K562 (cell line): ENCODE data around the gene COG7. TPM values are rescaled to one million over a fixed set of nuclear protein-coding genes. Genes with fewer than 3 reads are reported as not detected.

Experiments
- ATAC-seq: fragments of 200-7000 bp; cut with Tn5 transposase; 3 replicates; pipeline ENCODE4 v1.9.1; 2020; ENCODE audit warnings: moderate library complexity
- BruUV-seq: library from RNA; stranded (reverse); fragments of 400-500 nt; replicated peaks from 2 replicates; lab custom pipeline; 2021; lab: Mats Ljungman, UMichigan
- CTCF ChIA-PET: fragments of 300-600 bp; formaldehyde crosslinking; extraction: SDS; loops from one replicate; lab custom pipeline; 2021; ENCODE audit warnings: low intra/inter-chr PET ratio; lab: Yijun Ruan, JAX
- POLR2A ChIA-PET: fragments of 300-600, 350-650 bp; sonication (Branson Sonifier 250); formaldehyde crosslinking; extraction: SDS; loops from one replicate; lab custom pipeline; 2021; ENCODE audit warnings: antibody characterized with exemption, inconsistent platforms; lab: Yijun Ruan, JAX
- DNase-seq, 4 experiments: peaks; one replicate each; pipeline versions ENCODE4 v3.0.0 to v3.0.0-alpha.2; 2011 to 2018; ENCODE audit warnings: low spot score in 3 of 4, mixed read lengths in 3 of 4; ENCODE audit errors: extremely low read depth in 1 of 4
- FAIRE-seq: peaks from 2 replicates; lab custom pipeline; 2011; peaks lifted over from hg19 to GRCh38; lab: Jason Lieb, UNC
- H2AFZ ChIP-seq: 2 replicates; pipeline ENCODE4 v1.6.0; 2011; ENCODE audit warnings: low read depth, low read length, control low read depth, inconsistent platforms
- H3K27ac ChIP-seq: fragments of 200-600 bp; 3 replicates; pipeline ENCODE4 v1.8.0; 2011; ENCODE audit warnings: low read depth, mild to moderate bottlenecking, control low read depth, inconsistent platforms, low read length, moderate library complexity, mixed read lengths; ENCODE audit errors: extremely low read depth
- H3K27me3 ChIP-seq, 2 experiments: fragments of 300-600 bp in 1 of 2; 2 replicates in 1 of 2; 3 replicates in 1 of 2; pipeline versions ENCODE4 v1.6.0 to v1.8.0; 2011; ENCODE audit warnings: inconsistent platforms in 2 of 2, low read length in 2 of 2, mild to moderate bottlenecking in 1 of 2, mixed read lengths in 1 of 2, moderate library complexity in 1 of 2; ENCODE audit not compliant: control insufficient read depth in 2 of 2, insufficient read depth in 2 of 2
- H3K36me3 ChIP-seq: fragments of 300-600 bp; 3 replicates; pipeline ENCODE4 v1.8.0; 2011; ENCODE audit warnings: mild to moderate bottlenecking, low read length, inconsistent platforms; ENCODE audit not compliant: control insufficient read depth, insufficient read depth
- H3K4me1 ChIP-seq, 2 experiments: fragments of 200-600 bp in 1 of 2; replicated peaks in 1 of 2; 2 replicates in 1 of 2; 3 replicates in 1 of 2; pipeline versions ENCODE4 v1.5.1 to v1.8.0; 2011; ENCODE audit warnings: inconsistent platforms in 2 of 2, low read length in 2 of 2, mild to moderate bottlenecking in 1 of 2, mixed read lengths in 1 of 2, moderate library complexity in 1 of 2; ENCODE audit not compliant: control insufficient read depth in 2 of 2, insufficient read depth in 2 of 2
- H3K4me2 ChIP-seq: 2 replicates; pipeline ENCODE4 v1.6.1; 2011; ENCODE audit warnings: low read length, control low read depth, inconsistent platforms, mixed read lengths; ENCODE audit not compliant: insufficient read depth
- H3K4me3 ChIP-seq: fragments of 200-600 bp; sonication (generic), shearing (Covaris generic); 2 replicates; pipeline ENCODE4 v1.5.1; 2016; ENCODE audit warnings: control low read depth, inconsistent platforms
- H3K79me2 ChIP-seq: fragments of 200-600 bp; 3 replicates; pipeline ENCODE4 v1.8.0; 2011; ENCODE audit warnings: low read length, inconsistent platforms; ENCODE audit not compliant: control insufficient read depth, insufficient read depth
- H3K9ac ChIP-seq, 2 experiments: 2 replicates each; pipeline versions ENCODE4 v1.6.0 to v1.6.1; 2011; ENCODE audit warnings: low read depth in 2 of 2, low read length in 2 of 2, control low read depth in 1 of 2, inconsistent platforms in 1 of 2, mild to moderate bottlenecking in 1 of 2, mixed read lengths in 1 of 2; ENCODE audit not compliant: insufficient read depth in 1 of 2
- H3K9me1 ChIP-seq: one replicate; pipeline ENCODE4 v1.6.0; 2011; ENCODE audit warnings: inconsistent platforms, mild to moderate bottlenecking, low read length, moderate library complexity; ENCODE audit not compliant: control insufficient read depth, insufficient read depth
- H3K9me3 ChIP-seq: replicated peaks from 2 replicates; pipeline ENCODE4 v1.5.1; 2011; ENCODE audit warnings: low read depth, low read length, inconsistent platforms; ENCODE audit not compliant: control insufficient read depth, insufficient read depth
- H4K20me1 ChIP-seq: replicated peaks from 2 replicates; pipeline ENCODE4 v1.6.1; 2011; ENCODE audit warnings: low read length, inconsistent platforms, mixed read lengths; ENCODE audit not compliant: control insufficient read depth, insufficient read depth
- ADNP ChIP-seq: fragments of 200-800 bp; sonication (Bioruptor generic); IDR thresholded peaks from 2 replicates; pipeline ENCODE4 v1.6.1; 2016; ENCODE audit warnings: missing genetic modification characterization, missing compliant biosample characterization
- CAMTA2 ChIP-seq: fragments of 250-450 bp; sonication (Bioruptor Pico); conservative IDR thresholded peaks from 2 replicates; pipeline ENCODE4 v1.5.1; 2022
- ELF4 ChIP-seq: fragments of 450-650 bp; formaldehyde crosslinking; IDR thresholded peaks from 2 replicates; pipeline ENCODE4 v1.4.0; 2022; ENCODE audit warnings: missing genetic modification characterization
- FOXA3 ChIP-seq, 2 experiments: fragments of 450-650 bp in 1 of 2; sonication (generic) in 1 of 2; formaldehyde crosslinking; IDR thresholded peaks in 1 of 2; conservative IDR thresholded peaks in 1 of 2; 2 replicates each; pipeline versions ENCODE4 v1.4.0 to v1.8.0; 2020 to 2022; ENCODE audit warnings: mild to moderate bottlenecking in 2 of 2, missing genetic modification reagents in 1 of 2
- GATAD2A ChIP-seq: fragments of 450-650 bp; IDR thresholded peaks from 2 replicates; pipeline ENCODE4 v1.6.1; 2017
- MYNN ChIP-seq, 2 experiments: sonication (generic); formaldehyde crosslinking in 1 of 2; IDR thresholded peaks; 2 replicates each; pipeline versions ENCODE4 v1.5.0 to v1.6.1; 2016 to 2020; ENCODE audit warnings: antibody characterized with exemption in 1 of 2, missing genetic modification reagents in 1 of 2
- POU5F1 ChIP-seq: fragments of 150-350 bp; IDR thresholded peaks from 2 replicates; pipeline ENCODE4 v1.6.1; 2014; ENCODE audit warnings: borderline replicate concordance, low read length, low read depth, mild to moderate bottlenecking; ENCODE audit not compliant: partially characterized antibody
- SMAD1 ChIP-seq: fragments of 150-350 bp; IDR thresholded peaks from 2 replicates; pipeline ENCODE4 v1.6.1; 2014; ENCODE audit warnings: low read length, low read depth; ENCODE audit not compliant: partially characterized antibody
- ZBED1 ChIP-seq: IDR thresholded peaks from 2 replicates; pipeline ENCODE4 v1.6.1; 2014
- ZNF778 ChIP-seq: fragments of 450-650 bp; formaldehyde crosslinking; IDR thresholded peaks from 2 replicates; pipeline ENCODE4 v1.4.0; 2020; ENCODE audit warnings: mild to moderate bottlenecking, moderate library complexity
- WGBS: fragments of 100-300 bp; shearing (Covaris generic); methylation state at CpG from one replicate; pipeline ENCODE4 v1.1.6; 2016; ENCODE audit warnings: low coverage, mixed read lengths; ENCODE audit not compliant: insufficient coverage; ENCODE audit errors: missing lambda C conversion rate; 5-methylcytosine and 5-hydroxymethylcytosine counted together
- in situ Hi-C: fragments of 300-500 bp; cut with MboI; formaldehyde crosslinking; loops from 4 replicates; pipeline ENCODE4 v1.15.0; 2018; ENCODE audit warnings: inconsistent platforms, mixed read lengths
- intact Hi-C: fragments of 100-400 bp; cut with micrococcal nuclease; formaldehyde crosslinking; loops from 2 replicates; pipeline ENCODE4 v1.14.2; 2022
- polyA plus RNA-seq, 8 experiments: library from polyadenylated mRNA; depleted of rRNA in 4 of 8; stranded (reverse) in 5 of 8; unstranded in 3 of 8; fragments of >200 nt; fragmentation: Nextera tagmentation in 2 of 8; fragmentation: Illumina TruSeq in 1 of 8; extraction: Ambion mirVana in 2 of 8; extraction: Trizol in 1 of 8; gene quantifications; 2 replicates each; pipeline versions ENCODE4 v1.2.1 to v1.2.3, GENCODE V29; 2011 to 2014; ENCODE audit warnings: inconsistent platforms in 1 of 8, missing spikeins in 1 of 8
- total RNA-seq, 7 experiments: library from RNA; depleted of rRNA in 6 of 7; stranded (reverse); fragments of >200 nt in 6 of 7; fragmentation: Illumina TruSeq in 2 of 7; extraction: Trizol in 2 of 7; gene quantifications; 2 replicates each; pipeline versions ENCODE4 v1.2.1 to v1.2.3, GENCODE V29; 2011 to 2021; ENCODE audit warnings: low replicate concordance in 1 of 7
- TF ChIP-seq, protein P1 (sequence below): fragments of 450-650 bp; IDR thresholded peaks from 2 replicates; pipeline ENCODE4 v1.7.0; 2016; ENCODE audit warnings: borderline replicate concordance
- TF ChIP-seq, protein P2 (sequence below): fragments of 250-450 bp; sonication (Bioruptor Pico); IDR thresholded peaks from 2 replicates; pipeline ENCODE4 v1.4.0; 2020; ENCODE audit warnings: mild to moderate bottlenecking, moderate library complexity

Gene COG7
- total and polyA plus RNA-seq, 9 of the 15 experiments (the other 6 are each of a cell fraction or from before 2014, with no cell fraction given), result 3.8 to 17.6 (median 13.4) TPM

DNA sequence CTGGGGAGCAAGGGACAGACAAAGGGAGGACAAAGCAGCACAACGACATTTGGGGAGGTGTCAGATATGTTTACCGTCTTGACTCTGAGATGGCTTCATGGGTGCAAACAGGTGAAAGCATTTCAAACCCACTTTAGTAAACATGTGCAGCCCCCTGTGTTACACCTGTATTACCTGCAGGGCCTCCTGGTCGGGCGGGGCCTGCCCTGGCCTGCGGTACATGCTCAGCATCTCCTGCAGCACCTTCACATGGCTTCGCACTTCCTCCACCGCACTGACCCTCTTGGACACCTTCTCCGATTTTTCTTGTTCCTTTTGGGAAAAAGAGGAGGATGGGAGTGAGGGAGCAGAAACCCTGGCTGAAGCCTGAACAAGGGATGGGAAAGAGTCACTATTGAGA lies 32.9 kb upstream of the COG7 start:
- FAIRE-seq (no peak), DNase-seq (no peak), ATAC-seq (no peak)
- BruUV-seq, result no TSS peak
- Histone ChIP-seq H3K9me3 (no peaks in the 10 kb centered on the region), H3K27me3 (no peaks in the 10 kb centered on the region), H3K4me1 (no peaks in the 10 kb centered on the region), H3K4me2 (no peak overlapping the region), H3K9me1 (peaks cover 2% of the 10 kb centered on the region), H3K9ac (no peak overlapping the region), H3K4me3 (no peak overlapping the region), H2AFZ (no peak overlapping the region), H3K36me3 (peaks cover 92% of the 10 kb centered on the region), H3K79me2 (no peaks in the 10 kb centered on the region), H3K27ac (no peak overlapping the region), H4K20me1 (peaks cover 4% of the 10 kb centered on the region; the same call in 1 of the 2 replicates)
- POLR2A ChIA-PET, result interaction anchor here (0.6 kb wide), 1 partner anchor 61 kb away, joined by 3 read pairs; no protein-coding TSS in a partner anchor
- CTCF ChIA-PET, result interaction anchor here (0.5 kb wide), 1 partner anchor 10 kb away, joined by 3 read pairs; no protein-coding TSS in a partner anchor
- no peak for TF ChIP-seq POU5F1
- TF ChIP-seq FOXA3 (CRISPR knock-in tag; conservative IDR thresholded peaks at IDR 0.05 in 1 of 2, IDR thresholded peaks at IDR 0.05 in 1 of 2), result no peak
- no peak for TF ChIP-seq GATAD2A
- TF ChIP-seq SMAD1, result no peak
- TF ChIP-seq CAMTA2 (CRISPR knock-in tag), result no peak
- TF ChIP-seq ADNP (tag), result no peak
- intact Hi-C loops (no loop called here), in situ Hi-C loops (no loop called here)
- WGBS, result 87% methylated on average over 8 of the region's 8 CpGs

DNA sequence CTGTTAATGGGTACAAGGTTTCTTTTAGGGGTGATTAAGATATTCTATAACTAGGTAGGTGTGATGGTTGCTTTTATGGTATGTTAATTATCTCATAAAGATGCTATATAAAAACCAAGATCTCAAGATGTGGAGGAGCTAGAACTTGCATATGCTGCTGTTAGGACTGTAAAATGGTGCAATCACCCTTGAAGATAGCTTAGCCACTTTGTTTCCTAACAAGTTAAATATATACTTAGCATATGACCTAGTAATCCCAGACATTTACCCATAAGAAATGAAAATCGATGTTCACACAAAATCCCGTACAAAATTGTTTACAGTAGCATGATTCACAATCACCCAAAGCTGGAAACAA lies 32.2 kb upstream of the COG7 start:
- BruUV-seq, result no TSS peak
- Histone ChIP-seq H3K9me1 (peaks cover 2% of the 10 kb centered on the region), H3K4me1 (no peaks in the 10 kb centered on the region), H4K20me1 (peaks cover 4% of the 10 kb centered on the region; the same call in 1 of the 2 replicates), H3K4me3 (no peak overlapping the region), H3K27ac (no peak overlapping the region), H3K9ac (no peak overlapping the region), H3K27me3 (no peaks in the 10 kb centered on the region), H3K79me2 (no peaks in the 10 kb centered on the region), H3K4me2 (no peak overlapping the region), H3K36me3 (peaks cover 94% of the 10 kb centered on the region), H3K9me3 (no peaks in the 10 kb centered on the region), H2AFZ (no peak overlapping the region)
- intact Hi-C loops (no loop called here), in situ Hi-C loops (no loop called here)
- ChIA-PET POLR2A (interaction anchor here (0.7 kb wide), 1 partner anchor 22 kb away, joined by 4 read pairs; no protein-coding TSS in a partner anchor), CTCF (no interaction called here)
- WGBS, result 91% methylated on average over 2 of the region's 2 CpGs
- ATAC-seq (no peak), DNase-seq (no peak), FAIRE-seq (no peak)
- TF ChIP-seq, protein P1, sequence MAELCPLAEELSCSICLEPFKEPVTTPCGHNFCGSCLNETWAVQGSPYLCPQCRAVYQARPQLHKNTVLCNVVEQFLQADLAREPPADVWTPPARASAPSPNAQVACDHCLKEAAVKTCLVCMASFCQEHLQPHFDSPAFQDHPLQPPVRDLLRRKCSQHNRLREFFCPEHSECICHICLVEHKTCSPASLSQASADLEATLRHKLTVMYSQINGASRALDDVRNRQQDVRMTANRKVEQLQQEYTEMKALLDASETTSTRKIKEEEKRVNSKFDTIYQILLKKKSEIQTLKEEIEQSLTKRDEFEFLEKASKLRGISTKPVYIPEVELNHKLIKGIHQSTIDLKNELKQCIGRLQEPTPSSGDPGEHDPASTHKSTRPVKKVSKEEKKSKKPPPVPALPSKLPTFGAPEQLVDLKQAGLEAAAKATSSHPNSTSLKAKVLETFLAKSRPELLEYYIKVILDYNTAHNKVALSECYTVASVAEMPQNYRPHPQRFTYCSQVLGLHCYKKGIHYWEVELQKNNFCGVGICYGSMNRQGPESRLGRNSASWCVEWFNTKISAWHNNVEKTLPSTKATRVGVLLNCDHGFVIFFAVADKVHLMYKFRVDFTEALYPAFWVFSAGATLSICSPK, result no peak
- TF ChIP-seq MYNN (IDR thresholded peaks at IDR 0.05), result no peak
- TF ChIP-seq MYNN (CRISPR knock-in tag; IDR thresholded peaks at IDR 0.05), result no peak
- TF ChIP-seq ZNF778 (CRISPR knock-in tag), result no peak
- TF ChIP-seq, protein P2, sequence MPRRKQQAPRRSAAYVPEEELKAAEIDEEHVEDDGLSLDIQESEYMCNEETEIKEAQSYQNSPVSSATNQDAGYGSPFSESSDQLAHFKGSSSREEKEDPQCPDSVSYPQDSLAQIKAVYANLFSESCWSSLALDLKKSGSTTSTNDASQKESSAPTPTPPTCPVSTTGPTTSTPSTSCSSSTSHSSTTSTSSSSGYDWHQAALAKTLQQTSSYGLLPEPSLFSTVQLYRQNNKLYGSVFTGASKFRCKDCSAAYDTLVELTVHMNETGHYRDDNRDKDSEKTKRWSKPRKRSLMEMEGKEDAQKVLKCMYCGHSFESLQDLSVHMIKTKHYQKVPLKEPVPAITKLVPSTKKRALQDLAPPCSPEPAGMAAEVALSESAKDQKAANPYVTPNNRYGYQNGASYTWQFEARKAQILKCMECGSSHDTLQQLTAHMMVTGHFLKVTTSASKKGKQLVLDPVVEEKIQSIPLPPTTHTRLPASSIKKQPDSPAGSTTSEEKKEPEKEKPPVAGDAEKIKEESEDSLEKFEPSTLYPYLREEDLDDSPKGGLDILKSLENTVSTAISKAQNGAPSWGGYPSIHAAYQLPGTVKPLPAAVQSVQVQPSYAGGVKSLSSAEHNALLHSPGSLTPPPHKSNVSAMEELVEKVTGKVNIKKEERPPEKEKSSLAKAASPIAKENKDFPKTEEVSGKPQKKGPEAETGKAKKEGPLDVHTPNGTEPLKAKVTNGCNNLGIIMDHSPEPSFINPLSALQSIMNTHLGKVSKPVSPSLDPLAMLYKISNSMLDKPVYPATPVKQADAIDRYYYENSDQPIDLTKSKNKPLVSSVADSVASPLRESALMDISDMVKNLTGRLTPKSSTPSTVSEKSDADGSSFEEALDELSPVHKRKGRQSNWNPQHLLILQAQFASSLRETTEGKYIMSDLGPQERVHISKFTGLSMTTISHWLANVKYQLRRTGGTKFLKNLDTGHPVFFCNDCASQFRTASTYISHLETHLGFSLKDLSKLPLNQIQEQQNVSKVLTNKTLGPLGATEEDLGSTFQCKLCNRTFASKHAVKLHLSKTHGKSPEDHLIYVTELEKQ (CRISPR knock-in tag), result no peak
- no peak for TF ChIP-seq ZBED1
- TF ChIP-seq ELF4 (CRISPR knock-in tag), result no peak
